HG03095 (cell line): Measurements from ENCODE around the gene MALSU1.

ENCODE experiments used
- ATAC-seq: cut with Tn5 transposase; IDR thresholded peaks from one replicate; pipeline ENCODE4 v1.9.1; 2021; ENCODE audit warnings: moderate library complexity; ENCODE audit not compliant: unreplicated experiment

Gene MALSU1

GRCh38 chr7:23358152-23358674, 59.1 kb downstream of the MALSU1 start:
- ATAC-seq = no peak
